ENCODE measurements around the gene CBLC. TPM values are rescaled to one million over a fixed set of nuclear protein-coding genes. Genes with fewer than 3 reads are reported as not detected.

CBLC gene
- polyA plus RNA-seq, 4 donors, result 0.25 to 7.9 (median 6.0) TPM

- peak in 3 of 4 donors; percentile 46 to 57 (median 57) for DNase-seq (ENCODE audit: low read depth in 4 of 4, low spot score in 3 of 4)
These were observed 69.7 kb downstream of the CBLC start for GRCh38 chr19:44847144-44848035.

GRCh38 chr19:44848036-44848811 is 70.5 kb downstream of the CBLC start:
- peak in 3 of 4 donors; percentile 23 to 45 (median 27) for DNase-seq (ENCODE audit: low read depth in 4 of 4, low spot score in 3 of 4)

- peak in 3 of 4 donors; percentile 43 to 47 (median 44) for DNase-seq (ENCODE audit: low read depth in 4 of 4, low spot score in 3 of 4)
These were observed 71.2 kb downstream of the CBLC start for GRCh38 chr19:44848812-44849447.

Other genes with a start within 250 kb of the CBLC start
- gene CEACAM20, start 248.2 kb upstream of the CBLC start, polyA plus RNA-seq (ENCODE audit: insufficient read length in 4 of 4), result not detected
- 1 to 10 TPM in 1 of 4 donors, under 1 TPM in 2, not detected in 1; 0.73 to 1.5 (median 0.85) TPM for gene IGSF23, start 164.3 kb upstream of the CBLC start, polyA plus RNA-seq (ENCODE audit: insufficient read length in 4 of 4)
- 10 to 100 TPM; 21.3 to 39.9 (median 28.3) TPM for gene PVR, start 134.0 kb upstream of the CBLC start, polyA plus RNA-seq (ENCODE audit: insufficient read length in 4 of 4)
- 10 to 100 TPM in 2 of 4 donors, 1 to 10 TPM in 2; 9.0 to 27.2 (median 14.3) TPM for gene CEACAM19, start 106.4 kb upstream of the CBLC start, polyA plus RNA-seq (ENCODE audit: insufficient read length in 4 of 4)
- not detected for gene CEACAM16, start 78.7 kb upstream of the CBLC start, polyA plus RNA-seq (ENCODE audit: insufficient read length in 4 of 4)
- gene BCL3, start 29.2 kb upstream of the CBLC start, polyA plus RNA-seq (ENCODE audit: insufficient read length in 4 of 4), result 10 to 100 TPM in 2 of 4 donors, 1 to 10 TPM in 2; 5.5 to 16.5 (median 8.8) TPM
- 100 to 1,000 TPM in 3 of 4 donors, 10 to 100 TPM in 1; 71.5 to 730 (median 500) TPM for gene BCAM, start 31.2 kb downstream of the CBLC start, polyA plus RNA-seq (ENCODE audit: insufficient read length in 4 of 4)
- gene NECTIN2, start 68.4 kb downstream of the CBLC start, polyA plus RNA-seq (ENCODE audit: insufficient read length in 4 of 4), result 100 to 1,000 TPM in 3 of 4 donors, 10 to 100 TPM in 1; 74.3 to 165 (median 151) TPM
- gene TOMM40, start 113.4 kb downstream of the CBLC start, polyA plus RNA-seq (ENCODE audit: insufficient read length in 4 of 4), result 10 to 100 TPM; 27.3 to 53.4 (median 43.9) TPM
- gene APOE, start 127.9 kb downstream of the CBLC start, polyA plus RNA-seq (ENCODE audit: insufficient read length in 4 of 4), result 100 to 1,000 TPM in 3 of 4 donors, 10 to 100 TPM in 1; 51.2 to 397 (median 259) TPM
- 10 to 100 TPM in 2 of 4 donors, 1 to 10 TPM in 2; 8.7 to 25.0 (median 9.9) TPM for gene APOC1, start 136.7 kb downstream of the CBLC start, polyA plus RNA-seq (ENCODE audit: insufficient read length in 4 of 4)
- gene APOC4, start 164.3 kb downstream of the CBLC start, polyA plus RNA-seq (ENCODE audit: insufficient read length in 4 of 4), result not detected
- gene APOC2, start 168.2 kb downstream of the CBLC start, polyA plus RNA-seq (ENCODE audit: insufficient read length in 4 of 4), result 10 to 100 TPM in 2 of 4 donors, 1 to 10 TPM in 2; 4.3 to 12.8 (median 8.8) TPM
- gene CLPTM1, start 177.5 kb downstream of the CBLC start, polyA plus RNA-seq (ENCODE audit: insufficient read length in 4 of 4), result 100 to 1,000 TPM in 2 of 4 donors, 10 to 100 TPM in 2; 70.4 to 125 (median 103) TPM
- 1 to 10 TPM; 4.4 to 6.6 (median 5.5) TPM for gene RELB, start 223.6 kb downstream of the CBLC start, polyA plus RNA-seq (ENCODE audit: insufficient read length in 4 of 4)